HEK293 (cell line): ENCODE measurements around the gene TRPM6.
A peak's percentile ranks its signal among the peaks of the same experiment; 100 is the strongest.

Source experiments
- CTCF ChIA-PET: fragments of 350-600 bp; formaldehyde crosslinking; extraction: SDS; loops from one replicate; lab custom pipeline; 2021; ENCODE audit warnings: antibody characterized with exemption; lab: Yijun Ruan, JAX
- POLR2A ChIA-PET: fragments of 300-600 bp; formaldehyde crosslinking; extraction: SDS; loops from one replicate; lab custom pipeline; 2020; ENCODE audit warnings: antibody characterized with exemption, inconsistent platforms; lab: Yijun Ruan, JAX
- H3K27ac ChIP-seq: fragments of 200-500 bp; sonication (Bioruptor generic); 2 replicates; pipeline ENCODE4 v1.5.1; 2014; ENCODE audit warnings: low read depth, low read length, control low read depth, inconsistent platforms; ENCODE audit errors: extremely low read depth
- H3K36me3 ChIP-seq, 2 experiments: fragments of 200-500 bp in 1 of 2; sonication (Bioruptor generic) in 1 of 2; 1 replicate in 1 of 2; 2 replicates in 1 of 2; pipeline ENCODE4 v1.5.1; 2014 to 2017; ENCODE audit warnings: inconsistent platforms in 2 of 2, low read length in 2 of 2; ENCODE audit not compliant: control insufficient read depth in 2 of 2, insufficient read depth in 1 of 2
- H3K4me1 ChIP-seq: fragments of 200-500 bp; sonication (Bioruptor generic); 2 replicates; pipeline ENCODE4 v1.5.1; 2014; ENCODE audit warnings: mild to moderate bottlenecking, low read length, inconsistent platforms; ENCODE audit not compliant: control insufficient read depth, insufficient read depth
- H3K4me3 ChIP-seq: 2 replicates; pipeline ENCODE4 v1.5.1; 2011; ENCODE audit warnings: low read depth, mild to moderate bottlenecking, control low read depth, low read length, moderate library complexity
- H3K9me3 ChIP-seq: fragments of 200-500 bp; sonication (Bioruptor generic); 2 replicates; pipeline ENCODE4 v1.5.1; 2014; ENCODE audit warnings: low read depth, low read length, inconsistent platforms; ENCODE audit not compliant: control insufficient read depth, insufficient read depth
- FEZF1 ChIP-seq: fragments of 450-650 bp; formaldehyde crosslinking; IDR thresholded peaks from 2 replicates; pipeline ENCODE4 v1.5.1; 2016; ENCODE audit warnings: missing biosample characterization, missing genetic modification characterization
- SALL2 ChIP-seq: fragments of 450-650 bp; formaldehyde crosslinking; IDR thresholded peaks from 2 replicates; pipeline ENCODE4 v1.5.0; 2017; ENCODE audit warnings: missing biosample characterization, mild to moderate bottlenecking, missing genetic modification characterization, borderline replicate concordance
- YY1 ChIP-seq: fragments of 450-650 bp; formaldehyde crosslinking; IDR thresholded peaks from 2 replicates; pipeline ENCODE4 v1.5.1; 2018; ENCODE audit warnings: missing biosample characterization, missing genetic modification characterization
- ZNF114 ChIP-seq: fragments of 450-650 bp; formaldehyde crosslinking; IDR thresholded peaks from 2 replicates; pipeline ENCODE4 v1.5.0; 2017; ENCODE audit warnings: missing biosample characterization, missing genetic modification characterization
- ZNF324 ChIP-seq: fragments of 450-650 bp; formaldehyde crosslinking; IDR thresholded peaks from 2 replicates; pipeline ENCODE4 v1.5.1; 2016; ENCODE audit warnings: missing biosample characterization, missing genetic modification characterization
- ZNF654 ChIP-seq: fragments of 450-650 bp; formaldehyde crosslinking; IDR thresholded peaks from 2 replicates; pipeline ENCODE4 v1.5.1; 2016; ENCODE audit warnings: low read depth, missing biosample characterization, missing genetic modification characterization
- ZNF658 ChIP-seq: fragments of 450-650 bp; formaldehyde crosslinking; IDR thresholded peaks from 2 replicates; pipeline ENCODE4; 2016; ENCODE audit warnings: missing biosample characterization, missing genetic modification characterization
- ZNF843 ChIP-seq: fragments of 450-650 bp; formaldehyde crosslinking; IDR thresholded peaks from 2 replicates; pipeline ENCODE4 v1.5.1; 2016; ENCODE audit warnings: missing biosample characterization, missing genetic modification characterization
- TF ChIP-seq, protein P1 (sequence below): fragments of 450-650 bp; formaldehyde crosslinking; IDR thresholded peaks from 2 replicates; pipeline ENCODE4 v1.5.1; 2016; ENCODE audit warnings: missing biosample characterization, missing genetic modification characterization
- TF ChIP-seq, protein P2 (sequence below): fragments of 450-650 bp; formaldehyde crosslinking; IDR thresholded peaks from 2 replicates; pipeline ENCODE4 v1.5.1; 2016; ENCODE audit warnings: missing biosample characterization, missing genetic modification characterization
- TF ChIP-seq, protein P3 (sequence below): fragments of 450-650 bp; formaldehyde crosslinking; IDR thresholded peaks from 2 replicates; pipeline ENCODE4 v1.5.1; 2016; ENCODE audit warnings: missing biosample characterization, missing genetic modification characterization
- TF ChIP-seq, protein P4 (sequence below): fragments of 450-650 bp; formaldehyde crosslinking; IDR thresholded peaks from 2 replicates; pipeline ENCODE4 v1.5.1; 2016; ENCODE audit warnings: missing biosample characterization, missing genetic modification characterization, low read depth

Gene TRPM6

DNA sequence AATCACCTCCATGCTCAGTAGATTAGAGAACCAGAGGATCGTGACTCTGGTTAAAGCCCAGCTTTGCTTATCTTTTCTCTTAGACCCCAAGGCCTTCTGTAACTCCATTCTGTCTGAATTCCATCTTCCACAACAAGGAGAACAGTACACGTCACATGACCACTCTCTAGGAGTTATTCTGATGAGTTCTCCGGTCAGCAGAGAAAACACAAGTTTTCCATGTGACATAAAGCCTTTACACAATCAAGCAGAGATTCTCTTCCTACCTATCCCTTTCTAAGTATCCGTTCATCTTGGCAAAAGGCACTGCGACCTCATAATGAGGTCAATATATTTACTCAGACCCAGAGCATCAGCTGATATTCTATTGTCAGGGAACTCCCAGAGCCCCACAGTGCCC lies 112.3 kb downstream of the TRPM6 start:
- CTCF ChIA-PET: interaction anchor here (0.6 to 8.7 kb wide), 22 partner anchors 20 to 1565 kb away, joined by 3 to 207 read pairs (median 4); partner anchors contain the start of gene C9orf40
- H3K4me1 ChIP-seq: no peaks in the 10 kb centered on the region
- no peak overlapping the region for H3K27ac ChIP-seq
- H3K4me3 ChIP-seq: no peak overlapping the region
- TF ChIP-seq, protein P1, sequence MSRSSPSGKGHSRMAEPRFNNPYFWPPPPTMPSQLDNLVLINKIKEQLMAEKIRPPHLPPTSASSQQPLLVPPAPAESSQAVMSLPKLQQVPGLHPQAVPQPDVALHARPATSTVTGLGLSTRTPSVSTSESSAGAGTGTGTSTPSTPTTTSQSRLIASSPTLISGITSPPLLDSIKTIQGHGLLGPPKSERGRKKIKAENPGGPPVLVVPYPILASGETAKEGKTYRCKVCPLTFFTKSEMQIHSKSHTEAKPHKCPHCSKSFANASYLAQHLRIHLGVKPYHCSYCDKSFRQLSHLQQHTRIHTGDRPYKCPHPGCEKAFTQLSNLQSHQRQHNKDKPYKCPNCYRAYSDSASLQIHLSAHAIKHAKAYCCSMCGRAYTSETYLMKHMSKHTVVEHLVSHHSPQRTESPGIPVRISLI (tag by site-specific recombination): no peak
- no peak for TF ChIP-seq FEZF1
- H3K9me3 ChIP-seq: no peaks in the 10 kb centered on the region
- no peaks in the 10 kb centered on the region for H3K36me3 ChIP-seq
- POLR2A ChIA-PET: no interaction called here

DNA sequence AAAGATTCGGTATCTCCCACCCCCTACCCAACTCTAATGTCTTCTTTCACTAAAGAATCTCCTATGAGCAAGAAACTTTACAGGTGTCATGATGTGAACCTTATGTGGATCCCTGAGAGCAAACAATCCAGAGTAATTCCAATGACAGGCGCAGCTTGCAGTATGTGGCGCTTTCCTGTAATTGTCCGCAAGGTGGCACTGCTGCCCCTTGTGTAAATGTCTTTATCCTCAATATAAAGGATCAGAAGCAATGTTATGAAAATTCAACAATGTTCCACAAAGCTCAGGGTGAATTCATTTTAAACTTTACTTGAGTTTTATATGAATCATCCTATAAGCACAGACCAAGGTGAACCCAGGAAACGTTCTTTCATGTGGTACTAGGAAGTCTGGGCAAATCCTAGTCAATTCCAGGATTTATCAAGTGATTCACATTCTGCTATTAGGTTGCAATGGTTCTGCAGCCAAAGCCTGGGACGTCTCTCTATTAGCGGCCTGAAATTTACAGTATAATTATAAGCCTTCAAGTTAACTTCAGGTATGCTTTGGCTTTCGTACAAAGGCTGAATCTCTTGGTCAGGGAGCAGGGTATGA lies 113.7 kb downstream of the TRPM6 start:
- CTCF ChIA-PET: interaction anchor here (0.6 to 8.7 kb wide), 51 partner anchors 10 to 1575 kb away, joined by 3 to 207 read pairs (median 4); partner anchors contain the start of genes C9orf40, CARNMT1 and TRPM6
- Histone ChIP-seq H3K36me3 (no peaks in the 10 kb centered on the region), H3K9me3 (no peaks in the 10 kb centered on the region), H3K4me1 (no peaks in the 10 kb centered on the region), H3K27ac (no peak overlapping the region), H3K4me3 (no peak overlapping the region)
- TF ChIP-seq ZNF114 (tag by site-specific recombination) (no peak), ZNF654 (tag by site-specific recombination) (peak; percentile 80)
- POLR2A ChIA-PET: interaction anchor here (1.4 kb wide), 1 partner anchor 179 kb away, joined by 3 read pairs; the partner anchor contains the start of gene C9orf40

DNA sequence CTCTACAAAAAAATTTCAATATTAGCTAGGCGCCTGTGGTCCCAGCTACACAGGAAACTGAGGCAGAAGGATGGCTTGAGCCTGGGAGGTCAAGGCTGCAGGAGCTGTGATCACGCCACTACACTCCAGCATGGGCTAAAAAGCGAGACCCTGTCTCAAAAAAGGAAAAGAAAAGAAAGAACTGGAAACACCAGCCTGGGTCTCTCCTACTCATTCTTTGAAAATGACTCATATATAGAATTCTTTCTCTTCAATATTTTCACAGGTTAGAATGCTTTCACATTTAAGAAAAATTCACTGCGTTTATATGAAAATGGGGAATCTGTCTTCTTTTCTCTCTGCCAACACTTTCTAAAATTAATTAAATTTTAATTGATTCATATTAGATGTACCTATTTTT lies 115.6 kb downstream of the TRPM6 start:
- ChIA-PET POLR2A (no interaction called here), CTCF (interaction anchor here (0.6 to 8.7 kb wide), 9 partner anchors 20 to 1571 kb away, joined by 3 to 207 read pairs (median 4); partner anchors contain the start of gene C9orf40)
- Histone ChIP-seq H3K9me3 (no peaks in the 10 kb centered on the region), H3K4me3 (no peak overlapping the region), H3K36me3 (no peaks in the 10 kb centered on the region), H3K4me1 (no peaks in the 10 kb centered on the region), H3K27ac (no peak overlapping the region)
- TF ChIP-seq ZNF843 (tag by site-specific recombination) (no peak), SALL2 (tag by site-specific recombination) (no peak), ZNF324 (tag by site-specific recombination) (no peak), ZNF658 (tag by site-specific recombination) (no peak), YY1 (tag by site-specific recombination) (no peak)
- TF ChIP-seq, protein P2, sequence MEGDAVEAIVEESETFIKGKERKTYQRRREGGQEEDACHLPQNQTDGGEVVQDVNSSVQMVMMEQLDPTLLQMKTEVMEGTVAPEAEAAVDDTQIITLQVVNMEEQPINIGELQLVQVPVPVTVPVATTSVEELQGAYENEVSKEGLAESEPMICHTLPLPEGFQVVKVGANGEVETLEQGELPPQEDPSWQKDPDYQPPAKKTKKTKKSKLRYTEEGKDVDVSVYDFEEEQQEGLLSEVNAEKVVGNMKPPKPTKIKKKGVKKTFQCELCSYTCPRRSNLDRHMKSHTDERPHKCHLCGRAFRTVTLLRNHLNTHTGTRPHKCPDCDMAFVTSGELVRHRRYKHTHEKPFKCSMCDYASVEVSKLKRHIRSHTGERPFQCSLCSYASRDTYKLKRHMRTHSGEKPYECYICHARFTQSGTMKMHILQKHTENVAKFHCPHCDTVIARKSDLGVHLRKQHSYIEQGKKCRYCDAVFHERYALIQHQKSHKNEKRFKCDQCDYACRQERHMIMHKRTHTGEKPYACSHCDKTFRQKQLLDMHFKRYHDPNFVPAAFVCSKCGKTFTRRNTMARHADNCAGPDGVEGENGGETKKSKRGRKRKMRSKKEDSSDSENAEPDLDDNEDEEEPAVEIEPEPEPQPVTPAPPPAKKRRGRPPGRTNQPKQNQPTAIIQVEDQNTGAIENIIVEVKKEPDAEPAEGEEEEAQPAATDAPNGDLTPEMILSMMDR (tag by site-specific recombination): no peak
- TF ChIP-seq, protein P3, sequence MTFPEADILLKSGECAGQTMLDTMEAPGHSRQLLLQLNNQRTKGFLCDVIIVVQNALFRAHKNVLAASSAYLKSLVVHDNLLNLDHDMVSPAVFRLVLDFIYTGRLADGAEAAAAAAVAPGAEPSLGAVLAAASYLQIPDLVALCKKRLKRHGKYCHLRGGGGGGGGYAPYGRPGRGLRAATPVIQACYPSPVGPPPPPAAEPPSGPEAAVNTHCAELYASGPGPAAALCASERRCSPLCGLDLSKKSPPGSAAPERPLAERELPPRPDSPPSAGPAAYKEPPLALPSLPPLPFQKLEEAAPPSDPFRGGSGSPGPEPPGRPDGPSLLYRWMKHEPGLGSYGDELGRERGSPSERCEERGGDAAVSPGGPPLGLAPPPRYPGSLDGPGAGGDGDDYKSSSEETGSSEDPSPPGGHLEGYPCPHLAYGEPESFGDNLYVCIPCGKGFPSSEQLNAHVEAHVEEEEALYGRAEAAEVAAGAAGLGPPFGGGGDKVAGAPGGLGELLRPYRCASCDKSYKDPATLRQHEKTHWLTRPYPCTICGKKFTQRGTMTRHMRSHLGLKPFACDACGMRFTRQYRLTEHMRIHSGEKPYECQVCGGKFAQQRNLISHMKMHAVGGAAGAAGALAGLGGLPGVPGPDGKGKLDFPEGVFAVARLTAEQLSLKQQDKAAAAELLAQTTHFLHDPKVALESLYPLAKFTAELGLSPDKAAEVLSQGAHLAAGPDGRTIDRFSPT: no peak
- TF ChIP-seq, protein P4, sequence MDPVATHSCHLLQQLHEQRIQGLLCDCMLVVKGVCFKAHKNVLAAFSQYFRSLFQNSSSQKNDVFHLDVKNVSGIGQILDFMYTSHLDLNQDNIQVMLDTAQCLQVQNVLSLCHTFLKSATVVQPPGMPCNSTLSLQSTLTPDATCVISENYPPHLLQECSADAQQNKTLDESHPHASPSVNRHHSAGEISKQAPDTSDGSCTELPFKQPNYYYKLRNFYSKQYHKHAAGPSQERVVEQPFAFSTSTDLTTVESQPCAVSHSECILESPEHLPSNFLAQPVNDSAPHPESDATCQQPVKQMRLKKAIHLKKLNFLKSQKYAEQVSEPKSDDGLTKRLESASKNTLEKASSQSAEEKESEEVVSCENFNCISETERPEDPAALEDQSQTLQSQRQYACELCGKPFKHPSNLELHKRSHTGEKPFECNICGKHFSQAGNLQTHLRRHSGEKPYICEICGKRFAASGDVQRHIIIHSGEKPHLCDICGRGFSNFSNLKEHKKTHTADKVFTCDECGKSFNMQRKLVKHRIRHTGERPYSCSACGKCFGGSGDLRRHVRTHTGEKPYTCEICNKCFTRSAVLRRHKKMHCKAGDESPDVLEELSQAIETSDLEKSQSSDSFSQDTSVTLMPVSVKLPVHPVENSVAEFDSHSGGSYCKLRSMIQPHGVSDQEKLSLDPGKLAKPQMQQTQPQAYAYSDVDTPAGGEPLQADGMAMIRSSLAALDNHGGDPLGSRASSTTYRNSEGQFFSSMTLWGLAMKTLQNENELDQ (tag by site-specific recombination): no peak
